ENCODE data around the gene KIF3B. TPM values are rescaled to one million over a fixed set of nuclear protein-coding genes. Genes with fewer than 3 reads are reported as not detected.

Gene KIF3B
- total and polyA plus RNA-seq, 2 of the 13 experiments (the other 11 are each of a cell fraction or from before 2014, with no cell fraction given) = 23.6 to 28.8 TPM

GRCh38 chr20:32358883-32359632, 81.6 kb downstream of the KIF3B start (continued):
- TF ChIP-seq SPEN (CRISPR knock-in tag; IDR thresholded peaks at IDR 0.05; ENCODE audit: low read depth) (peak; percentile 79; the same call in 1 of the 2 replicates), RFXANK (CRISPR knock-in tag; IDR thresholded peaks at IDR 0.05) (peak; percentile 90; the same call in 1 of the 2 replicates), GTF2F1 (IDR thresholded peaks at IDR 0.05; ENCODE audit: low read length) (no peak), TFDP1 (CRISPR knock-in tag; IDR thresholded peaks at IDR 0.05; ENCODE audit: borderline replicate concordance) (peak; percentile 57; the same call in 1 of the 2 replicates), POLR2A (IDR thresholded peaks at IDR 0.05; ENCODE audit: insufficient read depth in 1 of 2, low read depth in 2 of 2, low read length in 2 of 2) (peak; percentile 73 to 76), ZNF883 (CRISPR knock-in tag; IDR thresholded peaks at IDR 0.05; ENCODE audit: not compliant biosample characterization) (peak; percentile 95), HNF1B (CRISPR knock-in tag; IDR thresholded peaks at IDR 0.05) (peak; percentile 74), ZNF207 (IDR thresholded peaks at IDR 0.05; ENCODE audit: borderline replicate concordance) (no peak), KLF13 (CRISPR knock-in tag; IDR thresholded peaks at IDR 0.05) (0 out of 2 replicates have a peak, but pooled peaks have one; percentile 73), ZNF17 (CRISPR knock-in tag; IDR thresholded peaks at IDR 0.05) (no peak), USF2 (IDR thresholded peaks at IDR 0.05; ENCODE audit: low read depth, low read length) (no peak), USF2 (CRISPR knock-in tag; IDR thresholded peaks at IDR 0.05; ENCODE audit: borderline replicate concordance) (no peak), SOX13 (IDR thresholded peaks at IDR 0.05) (no peak), SOX13 (CRISPR knock-in tag; conservative IDR thresholded peaks at IDR 0.05 in 1 of 2, IDR thresholded peaks at IDR 0.05 in 1 of 2) (peak in 1 of 2 experiments; percentile 22; a peak in 1 of 4 replicates), RFX1 (IDR thresholded peaks at IDR 0.05) (no peak), SETDB1 (CRISPR knock-in tag; IDR thresholded peaks at IDR 0.05; ENCODE audit: borderline replicate concordance) (no peak), ZBTB7A (CRISPR knock-in tag; IDR thresholded peaks at IDR 0.05) (peak; percentile 82), XBP1 (CRISPR knock-in tag; IDR thresholded peaks at IDR 0.05) (no peak), ARHGAP35 (CRISPR knock-in tag; IDR thresholded peaks at IDR 0.05; ENCODE audit: borderline replicate concordance) (0 out of 2 replicates have a peak, but pooled peaks have one; percentile 45), XRCC5 (optimal IDR thresholded peaks at IDR 0.05; ENCODE audit: low read length) (peak; percentile 87), ZNF615 (CRISPR knock-in tag; IDR thresholded peaks at IDR 0.05; ENCODE audit: borderline replicate concordance) (no peak; the same call in 1 of the 2 replicates), KLF11 (CRISPR knock-in tag; IDR thresholded peaks at IDR 0.05) (peak; percentile 62; the same call in 1 of the 2 replicates), ZSCAN29 (CRISPR knock-in tag; conservative IDR thresholded peaks at IDR 0.05) (no peak), TBP (CRISPR knock-in tag; IDR thresholded peaks at IDR 0.05) (peak; percentile 80; the same call in 1 of the 2 replicates)
